GM12874 (cell line): ENCODE measurements around the gene RUNDC3A.
A peak's percentile ranks its signal among the peaks of the same experiment; 100 is the strongest.

Experiments
- CTCF ChIP-seq: IDR thresholded peaks from 2 replicates; pipeline ENCODE4 v1.5.1; 2011; ENCODE audit warnings: low read depth, mild to moderate bottlenecking, control low read depth, low read length, moderate library complexity; ENCODE audit not compliant: insufficient read depth

The RUNDC3A gene

DNA sequence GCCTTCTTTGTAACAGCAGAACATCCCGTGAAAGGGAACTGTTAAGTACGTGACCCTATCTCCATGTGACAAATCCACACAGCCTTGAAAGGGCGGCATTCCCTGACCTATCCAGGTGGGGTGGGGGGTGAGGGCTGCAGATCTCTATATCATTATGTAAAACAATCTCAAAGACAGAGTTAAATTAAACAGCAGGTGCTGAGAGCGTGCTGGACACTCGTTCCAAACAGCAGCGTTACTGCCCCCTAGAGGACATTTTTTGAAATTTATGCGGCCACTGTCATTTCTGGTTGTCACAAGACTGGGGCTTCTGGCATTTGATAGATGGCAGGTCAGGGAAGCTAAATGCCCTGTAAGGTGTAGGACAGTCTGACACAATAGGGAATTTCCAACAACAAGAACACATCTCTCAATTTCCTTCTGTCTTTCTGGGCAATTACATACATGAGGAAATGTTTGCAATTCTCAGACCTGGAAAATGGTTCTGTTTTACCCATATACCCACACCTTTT lies 22.9 kb downstream of the RUNDC3A start:
- peak; percentile 72 for TF ChIP-seq CTCF

DNA sequence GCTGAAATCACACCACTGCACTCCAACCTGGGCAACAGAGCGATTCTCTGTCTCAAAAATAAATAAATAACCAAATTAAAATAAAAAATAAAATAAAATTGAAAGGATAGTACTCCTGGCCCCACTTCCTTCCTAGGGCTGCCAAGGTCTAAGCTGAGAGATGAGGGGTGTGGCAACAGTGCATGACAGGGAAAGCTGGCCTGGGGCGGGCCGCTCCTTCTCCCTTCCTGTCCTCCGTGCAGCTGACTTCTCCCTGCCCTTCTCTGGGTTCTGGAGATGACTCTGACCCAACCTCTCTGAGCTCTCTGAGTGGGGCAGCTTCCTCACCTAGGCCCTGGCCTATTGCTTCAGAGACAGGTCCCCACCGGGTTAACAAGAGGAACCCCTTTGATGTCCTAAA lies 25.0 kb downstream of the RUNDC3A start:
- TF ChIP-seq CTCF: no peak

DNA sequence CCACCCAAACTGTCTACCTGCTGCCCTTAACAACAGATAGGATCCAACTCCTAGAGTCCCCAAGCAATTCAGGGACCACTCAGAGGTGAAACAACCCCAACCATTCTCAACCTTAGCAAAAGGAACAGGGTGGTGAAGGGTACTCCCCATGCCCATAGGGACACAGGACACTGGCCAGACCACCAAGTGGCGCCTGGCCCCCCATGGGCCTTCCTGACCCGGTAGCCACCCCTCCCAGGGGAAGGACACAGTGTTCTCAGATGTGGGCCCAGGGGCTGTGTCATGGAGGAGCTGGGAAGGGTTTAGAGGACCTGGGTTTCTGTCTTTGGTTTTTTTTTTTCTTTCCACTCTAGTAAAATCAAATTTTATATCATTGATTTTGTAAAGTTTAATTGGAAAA lies 25.9 kb downstream of the RUNDC3A start:
- TF ChIP-seq CTCF: no peak

- TF ChIP-seq CTCF: no peak
Measured at GRCh38 chr17:44334727-44335126, 26.3 kb downstream of the RUNDC3A start.

- no peak for TF ChIP-seq CTCF
Measured at GRCh38 chr17:44335564-44335963, 27.2 kb downstream of the RUNDC3A start.

- TF ChIP-seq CTCF: no peak
Measured at GRCh38 chr17:44335968-44336367, 27.6 kb downstream of the RUNDC3A start.

DNA sequence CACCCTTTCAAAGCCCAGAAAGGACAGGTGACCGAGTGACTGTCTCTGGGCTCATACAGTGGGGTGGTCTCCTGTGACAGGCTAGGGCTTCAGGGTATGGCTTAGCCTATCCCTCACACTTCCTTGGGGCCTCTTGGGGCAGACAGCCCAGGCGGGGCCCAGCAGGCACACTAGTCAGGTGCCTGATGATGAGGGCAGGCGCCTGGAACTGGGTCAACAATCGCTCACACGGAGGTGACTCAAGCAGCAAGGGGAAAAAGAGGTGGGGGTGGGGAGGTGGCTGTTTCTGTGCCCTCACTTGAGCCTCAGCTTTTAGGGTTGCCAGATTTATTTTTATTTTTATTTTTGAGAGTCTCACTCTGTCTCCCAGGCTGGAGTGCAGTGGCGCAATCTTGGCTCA lies 30.3 kb downstream of the RUNDC3A start:
- TF ChIP-seq CTCF: no peak
